Activated CD4-positive, CD25-positive, alpha-beta regulatory T cell treated with anti-CD3 and anti-CD28 coated beads, Interleukin-2, amount 50 U/mL, for 24 hours (primary cell): Measurements from ENCODE around the gene IQGAP3.
"Not testable (repeated sequence)": the region's sequence is repeated elsewhere in the genome, so short reads cannot be mapped to it uniquely, and the experiment has no call there.

Experiments used
- ATAC-seq, 2 donors: fragments of 150-1000 bp; cut with Tn5 transposase; one replicate each; pipeline ENCODE4 v1.10.0; 2021; ENCODE audit warnings: mild to moderate bottlenecking in 1 of 2, moderate library complexity in 1 of 2

The IQGAP3 gene

GRCh38 chr1:156571261-156571852 lies 1.0 kb downstream of the IQGAP3 start:
- ATAC-seq = no peak

- ATAC-seq = no peak
Measured at GRCh38 chr1:156566436-156566835, 5.9 kb downstream of the IQGAP3 start.

GRCh38 chr1:156565519-156565918 lies 6.8 kb downstream of the IQGAP3 start:
- no peak for ATAC-seq

- ATAC-seq = no peak
Measured at GRCh38 chr1:156560585-156561163, 11.7 kb downstream of the IQGAP3 start.

- ATAC-seq = no peak
Measured at GRCh38 chr1:156559797-156560385, 12.5 kb downstream of the IQGAP3 start.

- no peak for ATAC-seq
Measured at GRCh38 chr1:156559086-156559796, 13.1 kb downstream of the IQGAP3 start.

GRCh38 chr1:156556354-156556753 lies 16.0 kb downstream of the IQGAP3 start:
- no peak for ATAC-seq

GRCh38 chr1:156555715-156556114 lies 16.6 kb downstream of the IQGAP3 start:
- no peak for ATAC-seq

GRCh38 chr1:156554971-156555370 lies 17.4 kb downstream of the IQGAP3 start:
- no peak for ATAC-seq

GRCh38 chr1:156553860-156554485 lies 18.4 kb downstream of the IQGAP3 start:
- ATAC-seq = no peak

GRCh38 chr1:156552937-156553336 lies 19.4 kb downstream of the IQGAP3 start:
- not testable (repeated sequence) for ATAC-seq

GRCh38 chr1:156552518-156552917 lies 19.8 kb downstream of the IQGAP3 start:
- ATAC-seq = no peak

GRCh38 chr1:156551869-156552268 lies 20.5 kb downstream of the IQGAP3 start:
- ATAC-seq = no peak

- ATAC-seq = no peak
Measured at GRCh38 chr1:156551066-156551643, 21.2 kb downstream of the IQGAP3 start.

- ATAC-seq = no peak
Measured at GRCh38 chr1:156550346-156550745, 22.0 kb downstream of the IQGAP3 start.

- ATAC-seq = no peak
Measured at GRCh38 chr1:156549831-156550230, 22.5 kb downstream of the IQGAP3 start.

GRCh38 chr1:156549390-156549789 lies 23.0 kb downstream of the IQGAP3 start:
- no peak for ATAC-seq

GRCh38 chr1:156547982-156548381 lies 24.4 kb downstream of the IQGAP3 start:
- ATAC-seq = no peak

GRCh38 chr1:156547434-156547833 lies 24.9 kb downstream of the IQGAP3 start:
- ATAC-seq = no peak

- ATAC-seq = no peak
Measured at GRCh38 chr1:156546267-156546666, 26.1 kb downstream of the IQGAP3 start.

- no peak for ATAC-seq
Measured at GRCh38 chr1:156544592-156545102, 27.7 kb downstream of the IQGAP3 start.

GRCh38 chr1:156543066-156543465 lies 29.3 kb downstream of the IQGAP3 start:
- no peak for ATAC-seq

- no peak for ATAC-seq
Measured at GRCh38 chr1:156540955-156541354, 31.4 kb downstream of the IQGAP3 start.
